Stimulated activated CD8-positive, alpha-beta memory T cell treated with anti-CD3 and anti-CD28 coated beads, Interleukin-12 subunit alpha, Interleukin-12 subunit beta, amount 100 ng/mL, for 4 hours (primary cell): ENCODE results near the gene FCF1.

ENCODE experiments used
- DNase-seq: peaks from one replicate; pipeline ENCODE4 v3.0.0-alpha.2; 2020; ENCODE audit warnings: low read depth

The FCF1 gene, protein sequence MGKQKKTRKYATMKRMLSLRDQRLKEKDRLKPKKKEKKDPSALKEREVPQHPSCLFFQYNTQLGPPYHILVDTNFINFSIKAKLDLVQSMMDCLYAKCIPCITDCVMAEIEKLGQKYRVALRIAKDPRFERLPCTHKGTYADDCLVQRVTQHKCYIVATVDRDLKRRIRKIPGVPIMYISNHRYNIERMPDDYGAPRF

GRCh38 chr14:74712499-74713394 lies at the start of gene FCF1, which contains the start of gene AREL1:
Gene FCF1, plus strand, starts transcription at chr14:74713144. Its CDS starts 54 bp downstream, at chr14:74713198.
Gene AREL1, minus strand, starts transcription at chr14:74713080. Its CDS starts 27,465 bp downstream, at chr14:74685615.
- DNase-seq = peak; percentile 62

DNA sequence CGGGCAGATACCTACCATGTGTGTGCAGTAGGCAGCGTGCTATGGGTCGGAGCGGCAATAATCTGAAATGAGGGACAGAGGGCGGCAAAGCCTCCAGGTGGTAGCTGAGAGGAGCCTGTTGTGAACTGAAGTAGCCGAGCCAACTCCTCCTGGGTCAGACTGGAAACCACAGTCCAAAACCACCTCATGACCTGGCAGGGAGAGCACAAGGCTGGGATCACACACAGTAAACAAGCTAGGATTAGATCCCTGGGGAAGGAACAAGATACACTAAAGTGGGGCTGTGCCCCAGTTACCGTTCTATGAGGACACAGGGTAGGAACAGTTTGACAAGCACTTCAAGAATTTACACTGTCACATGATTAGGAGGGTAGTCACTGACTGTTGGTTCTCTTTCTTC lies 49.1 kb upstream of the FCF1 start:
- DNase-seq = no peak

DNA sequence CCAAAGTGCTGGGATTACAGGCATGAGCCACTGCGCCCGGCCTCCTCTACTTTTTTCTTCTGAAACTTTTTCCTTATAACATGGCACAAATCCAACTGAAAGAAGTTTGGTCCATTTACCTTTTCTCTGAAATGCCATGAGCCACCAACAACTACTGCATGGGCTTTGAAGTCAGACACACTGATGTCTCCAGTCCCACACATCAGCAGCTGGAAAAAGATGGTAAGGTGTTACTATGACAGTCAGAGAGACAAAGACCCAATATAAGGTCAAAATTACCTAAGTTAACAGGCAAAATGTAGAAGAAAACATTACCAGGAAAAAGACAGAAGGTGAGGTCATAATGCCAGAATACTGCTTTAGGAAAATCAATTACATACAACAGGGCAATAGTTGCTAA lies 48.2 kb upstream of the FCF1 start:
- DNase-seq = no peak

- no peak for DNase-seq
Measured at GRCh38 chr14:74667758-74668157, 45.2 kb upstream of the FCF1 start.

- DNase-seq = no peak
Measured at GRCh38 chr14:74669256-74669655, 43.7 kb upstream of the FCF1 start.

DNA sequence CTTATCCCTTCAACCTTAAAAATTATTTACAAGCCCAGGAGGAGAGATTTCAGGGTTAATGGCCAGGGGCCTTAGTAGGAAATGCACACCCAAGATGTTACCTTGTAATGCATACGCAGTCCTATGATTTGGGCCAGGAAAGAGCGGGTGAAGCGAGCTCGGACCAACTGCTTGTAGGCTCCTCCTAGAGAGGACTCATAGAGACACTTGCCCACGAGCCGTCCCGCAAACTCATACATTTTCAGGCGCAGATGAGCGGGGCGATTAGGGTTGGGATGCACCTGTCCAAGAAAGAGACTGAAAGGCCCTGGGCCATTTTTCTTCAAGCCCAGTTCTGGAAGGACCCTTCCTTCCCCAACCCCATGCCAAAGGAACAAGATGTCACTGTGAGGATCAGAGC lies 43.1 kb upstream of the FCF1 start:
- no peak for DNase-seq

- DNase-seq = no peak
Measured at GRCh38 chr14:74670726-74671411, 42.1 kb upstream of the FCF1 start.

DNA sequence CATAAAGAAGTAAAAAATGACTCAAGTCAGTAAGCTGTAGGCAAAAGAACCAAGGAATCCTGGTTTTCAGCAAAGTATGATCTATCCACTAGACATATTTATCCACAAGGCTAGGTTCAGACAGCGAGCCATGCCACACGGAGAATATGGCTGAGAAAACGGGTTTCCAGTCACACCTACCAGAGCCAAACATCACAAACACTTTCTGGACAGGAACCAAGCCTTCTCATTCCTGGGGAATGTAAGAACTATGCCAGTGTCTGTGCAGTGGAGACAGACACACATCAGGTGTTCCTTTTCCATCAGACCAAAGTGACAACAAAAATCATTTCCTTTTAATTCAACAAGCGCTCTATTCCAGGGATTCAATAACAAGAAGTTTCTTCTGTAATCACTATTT lies 41.2 kb upstream of the FCF1 start:
- no peak for DNase-seq

DNA sequence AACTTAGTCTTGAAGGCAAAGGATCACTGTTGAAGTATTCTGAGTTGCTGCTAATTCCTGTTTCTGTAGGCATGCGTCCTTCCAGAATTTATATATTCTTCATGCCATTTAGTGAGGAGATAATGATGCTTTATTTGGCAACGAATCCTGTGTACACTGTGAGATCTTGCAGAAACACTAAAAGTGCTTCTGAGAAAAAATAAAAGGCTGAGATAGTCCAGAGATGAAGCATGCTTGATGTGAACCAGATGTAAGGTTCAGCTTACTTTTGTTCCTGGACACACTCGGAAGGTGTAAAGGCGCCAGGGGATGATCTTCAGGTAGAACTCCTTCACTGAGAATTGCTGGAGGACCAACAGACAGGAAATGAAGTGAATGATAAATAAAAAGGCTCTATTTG lies 39.2 kb upstream of the FCF1 start:
- no peak for DNase-seq

GRCh38 chr14:74675219-74675618 lies 37.7 kb upstream of the FCF1 start:
- no peak for DNase-seq

DNA sequence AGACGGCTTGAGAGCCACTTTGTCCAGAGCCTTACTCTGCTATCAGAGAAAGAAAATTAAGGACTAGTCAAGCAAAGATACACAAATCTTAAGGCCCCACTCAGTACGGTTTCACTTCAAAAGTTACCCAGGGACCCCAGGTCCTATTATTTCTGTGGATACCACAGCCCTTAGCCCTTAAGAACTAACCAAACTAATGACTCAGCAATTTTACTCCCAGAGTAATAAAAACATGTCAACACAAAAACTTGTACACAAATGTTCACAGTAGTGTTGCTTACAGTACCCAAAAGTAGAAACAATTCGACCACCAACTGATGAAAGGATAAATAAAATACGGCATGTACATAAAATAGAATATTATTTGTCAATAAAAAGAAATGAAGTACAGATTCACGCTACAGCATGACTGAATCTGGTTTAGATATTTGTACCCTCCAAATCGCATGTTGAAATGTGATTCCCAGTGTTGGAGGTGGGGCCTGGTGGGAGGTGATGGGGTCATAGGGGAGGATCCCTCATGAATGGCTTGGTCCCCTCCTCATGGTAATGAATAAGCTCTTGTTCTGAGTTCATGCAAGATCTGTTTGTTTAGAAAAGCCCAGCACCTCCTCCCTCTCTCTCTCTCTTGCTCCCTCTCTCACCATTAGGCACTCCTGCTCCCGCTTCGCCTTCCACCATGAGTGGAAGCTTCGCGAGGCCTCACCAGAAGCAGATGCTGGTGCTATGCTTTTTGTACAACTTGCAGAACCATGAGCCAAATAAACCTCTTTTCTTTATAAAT lies 30.6 kb upstream of the FCF1 start:
- DNase-seq = no peak

- no peak for DNase-seq
Measured at GRCh38 chr14:74683406-74683805, 29.5 kb upstream of the FCF1 start.

GRCh38 chr14:74684434-74684833 lies 28.5 kb upstream of the FCF1 start:
- no peak for DNase-seq

GRCh38 chr14:74685056-74685455 lies 27.9 kb upstream of the FCF1 start:
- DNase-seq = no peak

- no peak for DNase-seq
Measured at GRCh38 chr14:74685921-74686678, 26.8 kb upstream of the FCF1 start.

- DNase-seq = no peak
Measured at GRCh38 chr14:74691456-74691855, 21.5 kb upstream of the FCF1 start.

GRCh38 chr14:74693191-74693590 lies 19.8 kb upstream of the FCF1 start:
- DNase-seq = no peak

DNA sequence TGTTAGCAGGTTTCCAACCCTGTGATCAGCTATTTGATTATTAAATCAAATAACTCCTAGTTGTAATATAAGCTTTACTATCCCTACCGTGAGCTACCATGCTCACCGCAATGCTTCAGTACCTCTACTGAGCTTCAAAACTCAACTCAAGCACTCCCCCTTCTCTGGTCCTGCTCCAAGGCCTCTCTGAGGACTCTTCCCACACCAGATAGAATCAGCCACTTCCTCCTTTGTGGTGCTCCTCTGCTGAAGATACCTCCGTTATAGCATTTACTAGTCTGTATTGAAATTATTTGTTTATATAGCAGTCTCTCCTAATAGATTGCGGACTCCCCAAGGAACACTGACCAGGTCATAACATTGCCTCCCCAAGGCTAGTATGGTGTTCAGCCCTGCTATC lies 17.5 kb upstream of the FCF1 start:
- DNase-seq = no peak

- DNase-seq = no peak
Measured at GRCh38 chr14:74697011-74697410, 15.9 kb upstream of the FCF1 start.

DNA sequence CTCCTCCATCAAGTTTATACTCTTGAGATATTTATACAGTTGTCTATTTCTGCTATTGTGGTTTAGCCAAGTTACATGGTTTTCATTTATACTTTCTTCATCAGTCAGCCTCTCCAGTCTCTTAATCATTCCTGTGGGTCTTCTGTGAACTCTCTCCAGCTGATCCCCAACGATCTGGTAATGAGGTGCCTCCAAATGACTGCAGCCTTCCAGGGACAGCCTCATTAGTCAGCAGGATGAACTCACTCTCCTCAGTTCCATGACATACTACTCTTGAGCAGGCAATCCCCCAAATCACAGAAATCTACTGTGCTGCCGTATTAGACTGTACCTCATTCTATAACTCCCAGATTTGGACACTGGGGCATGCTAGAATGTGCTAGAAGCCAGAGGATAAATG lies 15.4 kb upstream of the FCF1 start:
- DNase-seq = no peak

- no peak for DNase-seq
Measured at GRCh38 chr14:74697976-74698375, 15.0 kb upstream of the FCF1 start.
